RWPE2 (cell line): Measurements from ENCODE around the gene LRR1.

Experiments
- ATAC-seq: fragments of 200-7000 bp; cut with Tn5 transposase; 3 replicates; pipeline ENCODE4 v1.9.1; 2021; ENCODE audit warnings: low read depth
- DNase-seq: peaks from one replicate; pipeline ENCODE4 v3.0.0-alpha.2; 2020; ENCODE audit warnings: low spot score
- H3K27ac ChIP-seq: fragments of 450-650 bp; 2 replicates; pipeline ENCODE4 v1.5.1; 2017; ENCODE audit warnings: mild to moderate bottlenecking; ENCODE audit not compliant: poor library complexity, severe bottlenecking
- H3K27me3 ChIP-seq: fragments of 250-450 bp; sonication (Bioruptor Pico); 2 replicates; pipeline ENCODE4 v1.5.1; 2021; ENCODE audit warnings: mild to moderate bottlenecking, moderate library complexity; ENCODE audit not compliant: insufficient read depth, poor library complexity, severe bottlenecking
- H3K36me3 ChIP-seq: fragments of 250-450 bp; sonication (Bioruptor Pico); 2 replicates; pipeline ENCODE4 v1.5.1; 2020; ENCODE audit warnings: low read depth, mild to moderate bottlenecking, moderate library complexity
- H3K4me1 ChIP-seq: fragments of 250-450 bp; sonication (Bioruptor Pico); 2 replicates; pipeline ENCODE4 v1.5.1; 2021; ENCODE audit warnings: mild to moderate bottlenecking, moderate library complexity; ENCODE audit not compliant: insufficient read depth, poor library complexity, severe bottlenecking
- H3K4me3 ChIP-seq: fragments of 250-450 bp; sonication (Bioruptor Pico); 2 replicates; pipeline ENCODE4 v1.5.1; 2021; ENCODE audit warnings: mild to moderate bottlenecking, moderate library complexity; ENCODE audit not compliant: severe bottlenecking
- H3K9me3 ChIP-seq: fragments of 250-450 bp; sonication (Bioruptor Pico); 2 replicates; pipeline ENCODE4 v1.5.1; 2021; ENCODE audit warnings: mild to moderate bottlenecking, moderate library complexity; ENCODE audit not compliant: severe bottlenecking
- CTCF ChIP-seq: fragments of 450-650 bp; IDR thresholded peaks from one replicate; pipeline ENCODE4 v1.5.1; 2017; ENCODE audit warnings: mild to moderate bottlenecking, moderate library complexity; ENCODE audit not compliant: poor library complexity, severe bottlenecking

Gene LRR1

GRCh38 chr14:49633640-49634546, 35.2 kb downstream of the LRR1 start:
- Histone ChIP-seq H3K4me1 (peaks cover 13% of the 10 kb centered on the region), H3K27ac (peak overlapping the region; percentile 80), H3K27me3 (no peaks in the 10 kb centered on the region), H3K36me3 (peaks cover 36% of the 10 kb centered on the region), H3K9me3 (no peaks in the 10 kb centered on the region), H3K4me3 (peak overlapping the region; percentile 81)
- peak; percentile 97 for DNase-seq
- ATAC-seq: peak; percentile 83
- TF ChIP-seq CTCF: peak; percentile 99

GRCh38 chr14:49634547-49635334, 36.0 kb downstream of the LRR1 start, which contains the start of gene DNAAF2:
TSS of gene DNAAF2 (minus strand) at chr14:49635244. CDS start at chr14:49635149, 95 bp downstream.
- peak; percentile 71 for TF ChIP-seq CTCF
- H3K4me3 ChIP-seq: peak within 1 kb of the TSS; percentile 81
- ATAC-seq (peak; percentile 60), DNase-seq (peak; percentile 75)
- H3K27me3 ChIP-seq: no peaks in the 10 kb centered on the region
- no peaks in the 10 kb centered on the region for H3K9me3 ChIP-seq
- H3K36me3 ChIP-seq: peaks cover 42% of the 10 kb centered on the region
- peaks cover 13% of the 10 kb centered on the region for H3K4me1 ChIP-seq
- H3K27ac ChIP-seq: peak within 1 kb of the TSS; percentile 80

- Histone ChIP-seq H3K4me3 (no peak overlapping the region), H3K9me3 (no peaks in the 10 kb centered on the region), H3K4me1 (peaks cover 4% of the 10 kb centered on the region), H3K27ac (no peak overlapping the region), H3K36me3 (peaks cover 47% of the 10 kb centered on the region), H3K27me3 (no peaks in the 10 kb centered on the region)
- no peak for TF ChIP-seq CTCF
- DNase-seq (no peak), ATAC-seq (no peak)
These were observed 38.1 kb downstream of the LRR1 start for GRCh38 chr14:49636866-49637265.

GRCh38 chr14:49637534-49638078, 38.9 kb downstream of the LRR1 start:
- Histone ChIP-seq H3K27ac (no peak overlapping the region), H3K4me1 (no peaks in the 10 kb centered on the region), H3K4me3 (no peak overlapping the region), H3K9me3 (no peaks in the 10 kb centered on the region), H3K36me3 (peaks cover 44% of the 10 kb centered on the region), H3K27me3 (no peaks in the 10 kb centered on the region)
- TF ChIP-seq CTCF: no peak
- no peak for ATAC-seq
- no peak for DNase-seq
